Epithelial cell of prostate (primary cell): ENCODE data around the gene MYB.

ENCODE experiments used
- DNase-seq: peaks from one replicate; pipeline ENCODE4 v3.0.0-alpha.2; 2011; ENCODE audit warnings: low read depth, low spot score
- H3K27ac ChIP-seq: fragments of 450-650 bp; 2 replicates; pipeline ENCODE4 v1.5.1; 2017; ENCODE audit warnings: mild to moderate bottlenecking

Gene MYB

GRCh38 chr6:135215563-135215962 lies 34.5 kb downstream of the MYB start:
- H3K27ac ChIP-seq: no peak overlapping the region
- DNase-seq: no peak

DNA sequence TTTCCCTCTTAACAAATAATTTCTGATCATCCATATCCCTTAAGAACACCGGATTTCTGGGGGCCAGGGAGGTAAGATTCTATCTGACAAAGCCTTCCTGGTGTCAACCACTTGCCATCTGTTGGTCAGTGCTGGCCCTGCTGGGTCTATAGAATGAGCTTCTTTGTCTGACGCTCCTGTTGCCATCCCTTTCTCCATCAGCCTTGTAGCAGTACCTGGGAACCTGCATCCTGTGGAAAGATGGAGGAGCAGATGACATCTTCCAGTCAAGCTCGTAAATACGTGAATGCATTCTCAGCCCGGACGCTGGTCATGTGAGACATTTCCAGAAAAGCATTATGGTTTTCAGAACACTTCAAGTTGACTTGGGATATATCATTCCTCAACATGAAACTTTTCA lies 36.6 kb downstream of the MYB start:
- DNase-seq: no peak

DNA sequence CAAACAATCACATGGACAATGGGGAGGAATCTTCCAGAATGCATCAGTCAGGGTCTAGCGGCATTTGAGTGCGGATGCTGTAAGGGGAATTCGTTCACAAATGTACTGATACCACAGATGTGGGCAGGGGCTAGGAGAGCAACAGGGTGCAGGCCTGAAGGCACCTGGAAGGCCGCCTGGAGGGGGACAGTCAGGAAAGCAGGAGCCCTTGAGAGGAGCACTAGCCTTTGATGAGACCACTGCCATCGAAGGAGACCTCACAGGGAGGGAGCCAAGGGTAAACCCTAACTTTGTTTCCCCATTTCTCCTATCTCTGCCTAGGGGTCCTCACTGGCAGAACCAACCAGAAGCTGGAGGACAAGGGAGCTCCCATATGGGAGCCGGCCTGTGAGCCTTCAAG lies 38.2 kb downstream of the MYB start:
- no peak for DNase-seq
- H3K27ac ChIP-seq: no peak overlapping the region

More for the DNA sequence above, 36.6 kb downstream of the MYB start:
- no peak overlapping the region for H3K27ac ChIP-seq

DNA sequence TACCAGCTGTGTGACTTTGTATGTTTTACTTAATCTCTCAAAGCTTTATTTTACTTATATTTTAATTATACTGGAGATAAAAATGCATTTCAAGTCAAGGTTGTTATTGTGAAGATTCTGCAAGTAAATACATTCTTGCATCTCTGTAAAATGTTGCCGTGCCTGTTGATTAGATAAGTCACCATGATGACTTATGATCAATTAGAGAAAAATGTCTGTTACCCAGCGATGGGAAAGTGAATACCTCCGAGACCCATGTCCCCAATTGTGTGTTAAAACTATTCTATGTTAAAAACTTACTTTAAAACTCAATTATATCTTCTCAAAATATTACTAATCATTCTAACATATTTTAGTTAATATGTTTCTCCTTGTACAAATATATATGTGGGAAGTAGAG lies 39.9 kb downstream of the MYB start:
- H3K27ac ChIP-seq: no peak overlapping the region
- DNase-seq: no peak

DNA sequence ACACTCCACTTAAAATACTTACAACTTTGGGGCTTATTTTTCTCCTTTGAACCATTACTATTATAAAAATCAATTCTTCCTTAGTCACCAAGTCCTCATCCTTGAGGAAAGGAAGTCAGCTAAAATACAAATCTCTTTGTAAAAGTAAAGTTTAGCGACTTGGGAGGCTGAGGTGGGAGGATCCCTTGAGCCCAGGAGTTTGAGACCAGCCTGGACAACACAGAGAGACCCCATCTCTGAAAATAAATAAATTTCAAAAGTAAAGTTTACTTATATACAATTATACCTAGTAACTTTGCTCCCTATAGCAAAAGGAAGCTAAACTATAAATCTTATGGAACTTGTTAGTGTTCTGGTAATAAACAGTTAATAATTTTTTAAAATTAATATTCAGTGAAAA lies 40.4 kb downstream of the MYB start:
- H3K27ac ChIP-seq: no peak overlapping the region
- DNase-seq: no peak

DNA sequence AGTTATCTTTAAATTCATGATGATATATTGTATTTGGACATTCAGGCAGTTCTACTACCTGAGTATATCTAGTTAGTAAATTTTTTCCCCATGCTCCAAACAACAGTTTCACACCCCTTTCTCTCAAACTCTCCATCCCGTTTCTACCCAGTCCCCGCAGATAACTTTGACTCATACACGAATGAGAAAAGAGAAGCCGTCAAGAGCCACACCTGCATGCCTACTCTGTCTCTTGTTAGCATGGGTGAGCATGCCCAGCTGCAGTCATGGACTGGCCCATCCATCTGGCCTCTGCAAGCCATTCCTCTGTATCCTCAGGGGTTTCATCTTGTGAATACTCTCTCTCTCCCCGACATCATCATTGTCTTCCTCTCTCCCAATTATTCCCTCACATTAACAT lies 41.5 kb downstream of the MYB start:
- no peak overlapping the region for H3K27ac ChIP-seq
- DNase-seq: no peak

- no peak overlapping the region for H3K27ac ChIP-seq
- DNase-seq: no peak
These were observed 43.0 kb downstream of the MYB start for GRCh38 chr6:135224037-135224647.

- no peak overlapping the region for H3K27ac ChIP-seq
- no peak for DNase-seq
These were observed 44.8 kb downstream of the MYB start for GRCh38 chr6:135225911-135226310.

GRCh38 chr6:135226537-135226936 lies 45.4 kb downstream of the MYB start:
- no peak for DNase-seq
- no peak overlapping the region for H3K27ac ChIP-seq

- no peak for DNase-seq
- H3K27ac ChIP-seq: no peak overlapping the region
These were observed 46.2 kb downstream of the MYB start for GRCh38 chr6:135227349-135227748.

DNA sequence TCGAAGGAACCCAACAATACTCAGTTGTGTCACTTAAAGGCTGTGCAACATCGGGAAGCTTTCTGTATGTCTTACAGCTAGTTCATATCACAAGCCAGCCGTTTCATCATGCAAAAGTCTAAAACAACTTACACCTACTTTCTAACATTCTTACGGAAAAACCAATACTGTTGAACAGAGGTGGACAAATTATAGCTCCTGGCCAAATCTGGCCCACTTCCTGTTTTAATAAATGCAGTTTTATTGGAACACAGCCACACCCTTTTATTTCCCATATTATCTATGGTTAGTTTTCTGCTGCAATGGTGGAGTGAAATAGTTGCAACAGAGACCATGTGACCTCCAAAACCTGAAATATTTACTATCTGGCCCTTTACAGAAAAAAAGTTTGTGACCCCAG lies 46.6 kb downstream of the MYB start:
- H3K27ac ChIP-seq: no peak overlapping the region
- no peak for DNase-seq

GRCh38 chr6:135228486-135228885 lies 47.4 kb downstream of the MYB start:
- H3K27ac ChIP-seq: no peak overlapping the region

GRCh38 chr6:135229996-135230395 lies 48.9 kb downstream of the MYB start:
- no peak for DNase-seq

More at GRCh38 chr6:135228486-135228885, 47.4 kb downstream of the MYB start:
- DNase-seq: no peak

GRCh38 chr6:135230711-135231468 lies 49.8 kb downstream of the MYB start:
- DNase-seq: no peak
- H3K27ac ChIP-seq: no peak overlapping the region

More at GRCh38 chr6:135229996-135230395, 48.9 kb downstream of the MYB start:
- no peak overlapping the region for H3K27ac ChIP-seq

GRCh38 chr6:135231469-135231844 lies 50.3 kb downstream of the MYB start:
- no peak overlapping the region for H3K27ac ChIP-seq
- no peak for DNase-seq

DNA sequence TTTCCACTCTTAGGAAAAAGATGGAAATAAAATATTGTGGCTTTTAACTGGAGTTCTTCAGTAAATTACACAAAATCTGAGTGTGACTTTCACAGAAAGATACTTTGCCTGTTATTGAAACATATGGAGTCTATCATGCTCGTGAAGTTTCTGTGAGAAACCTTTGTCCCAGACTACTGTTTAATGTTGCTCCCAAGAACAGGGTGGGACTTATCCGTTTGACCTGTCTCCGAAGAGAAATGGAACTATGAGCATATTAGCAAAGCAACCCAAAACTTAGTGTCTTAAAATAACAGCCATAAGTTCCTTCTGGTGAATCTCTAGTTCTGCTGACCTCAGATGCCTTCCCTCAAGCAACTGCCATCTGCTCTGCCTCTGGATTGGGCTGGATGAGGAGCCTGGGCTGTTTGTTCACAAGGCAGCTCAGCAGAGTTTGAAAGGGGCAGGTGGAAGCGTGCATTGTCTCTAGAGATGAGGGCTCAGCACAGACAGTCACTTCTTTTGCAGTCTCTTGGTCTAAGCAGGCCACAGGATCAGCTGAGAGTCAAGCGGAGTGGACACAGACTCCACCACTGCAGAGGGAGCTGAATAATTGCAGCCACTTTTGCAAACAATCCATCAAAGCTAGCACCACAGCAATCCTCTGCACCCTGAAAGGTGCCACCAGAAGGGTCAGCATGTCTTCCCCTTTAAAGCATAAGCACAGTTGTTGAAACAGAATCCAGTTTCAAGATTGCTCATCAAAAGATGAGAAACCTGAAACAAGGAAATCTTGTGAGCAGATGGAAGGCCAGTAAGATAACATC lies 52.8 kb downstream of the MYB start:
- no peak overlapping the region for H3K27ac ChIP-seq
- DNase-seq: no peak

DNA sequence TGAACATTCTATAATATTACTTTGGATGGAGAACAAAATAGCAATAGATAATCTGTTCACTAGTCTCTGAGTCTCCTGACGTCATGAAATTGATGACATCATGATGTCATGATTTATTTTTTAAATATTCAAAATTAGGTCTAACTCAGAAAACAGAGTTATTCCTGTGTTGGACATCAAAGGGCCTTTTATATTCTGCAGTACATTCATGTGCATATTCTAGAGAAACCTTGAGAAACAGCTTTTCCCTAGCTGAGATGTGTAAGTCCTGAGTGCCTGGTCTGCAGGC lies 53.3 kb downstream of the MYB start:
- DNase-seq: no peak
- H3K27ac ChIP-seq: no peak overlapping the region

DNA sequence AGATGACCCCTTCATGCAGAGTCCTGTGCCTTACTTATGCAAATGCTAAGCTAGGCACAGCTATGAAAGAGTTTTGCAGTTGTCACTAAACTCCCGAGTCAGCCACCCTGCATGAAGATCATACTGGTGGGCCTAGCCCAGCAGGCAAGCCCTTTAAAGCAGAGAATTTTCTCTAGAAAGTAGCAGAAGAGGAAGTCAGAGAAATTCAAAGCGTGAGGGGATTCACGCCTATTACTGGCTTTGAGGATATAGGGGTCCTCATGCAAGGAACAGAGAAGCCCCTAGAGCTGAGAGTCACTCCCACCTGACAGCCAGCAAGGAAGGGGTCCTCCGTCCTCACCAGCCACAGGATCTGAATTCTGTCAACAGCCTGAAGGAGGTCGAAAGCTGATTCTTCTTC lies 54.6 kb downstream of the MYB start:
- DNase-seq: no peak
- H3K27ac ChIP-seq: no peak overlapping the region

- DNase-seq: no peak
- H3K27ac ChIP-seq: no peak overlapping the region
These were observed 55.2 kb downstream of the MYB start for GRCh38 chr6:135236319-135236718.

GRCh38 chr6:135236732-135237131 lies 55.6 kb downstream of the MYB start:
- no peak for DNase-seq
- no peak overlapping the region for H3K27ac ChIP-seq

GRCh38 chr6:135240711-135241110 lies 59.6 kb downstream of the MYB start:
- DNase-seq: no peak

More at GRCh38 chr6:135240711-135241110, 59.6 kb downstream of the MYB start:
- H3K27ac ChIP-seq: no peak overlapping the region
